Tibial nerve (tissue), 4 donors: ENCODE data around the gene SVOPL.

ENCODE experiments used
- EP300 ChIP-seq, 2 donors: sonication (generic); formaldehyde crosslinking; IDR thresholded peaks; one replicate each; pipeline ENCODE4 v1.6.1; 2017; ENCODE audit warnings: antibody characterized with exemption in 2 of 2, mild to moderate bottlenecking in 1 of 2
- TF ChIP-seq, protein P1 (sequence below), 5 experiments: fragments of 200-600 bp in 3 of 5; fragments of 450-650 bp in 2 of 5; sonication (generic) in 3 of 5; IDR thresholded peaks; one replicate each; pipeline ENCODE4 v1.5.1; 2016 to 2019; ENCODE audit warnings: antibody characterized with exemption in 5 of 5, mild to moderate bottlenecking in 3 of 5, moderate library complexity in 2 of 5

DNA sequence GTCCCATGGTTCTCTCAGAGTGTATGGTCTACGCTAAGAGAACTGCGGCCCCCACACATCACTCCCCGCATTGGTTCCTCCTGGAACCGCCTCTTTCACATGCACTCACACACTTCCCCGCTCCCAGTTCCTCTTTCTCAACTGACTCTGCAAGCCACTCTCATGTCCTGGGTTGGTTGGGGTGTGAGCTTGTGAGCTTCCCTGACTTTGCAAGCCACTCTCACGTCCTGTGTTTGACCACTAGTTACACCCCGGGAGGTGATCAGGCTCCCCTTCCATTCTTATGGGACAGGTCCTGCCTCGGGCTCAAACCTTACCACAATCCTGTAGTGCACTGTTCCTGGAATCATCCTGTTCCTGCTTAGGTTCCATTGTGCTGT, 136.1 kb downstream of the SVOPL start:
- TF ChIP-seq, protein P1, sequence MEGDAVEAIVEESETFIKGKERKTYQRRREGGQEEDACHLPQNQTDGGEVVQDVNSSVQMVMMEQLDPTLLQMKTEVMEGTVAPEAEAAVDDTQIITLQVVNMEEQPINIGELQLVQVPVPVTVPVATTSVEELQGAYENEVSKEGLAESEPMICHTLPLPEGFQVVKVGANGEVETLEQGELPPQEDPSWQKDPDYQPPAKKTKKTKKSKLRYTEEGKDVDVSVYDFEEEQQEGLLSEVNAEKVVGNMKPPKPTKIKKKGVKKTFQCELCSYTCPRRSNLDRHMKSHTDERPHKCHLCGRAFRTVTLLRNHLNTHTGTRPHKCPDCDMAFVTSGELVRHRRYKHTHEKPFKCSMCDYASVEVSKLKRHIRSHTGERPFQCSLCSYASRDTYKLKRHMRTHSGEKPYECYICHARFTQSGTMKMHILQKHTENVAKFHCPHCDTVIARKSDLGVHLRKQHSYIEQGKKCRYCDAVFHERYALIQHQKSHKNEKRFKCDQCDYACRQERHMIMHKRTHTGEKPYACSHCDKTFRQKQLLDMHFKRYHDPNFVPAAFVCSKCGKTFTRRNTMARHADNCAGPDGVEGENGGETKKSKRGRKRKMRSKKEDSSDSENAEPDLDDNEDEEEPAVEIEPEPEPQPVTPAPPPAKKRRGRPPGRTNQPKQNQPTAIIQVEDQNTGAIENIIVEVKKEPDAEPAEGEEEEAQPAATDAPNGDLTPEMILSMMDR (IDR thresholded peaks at IDR 0.05): no peak
- TF ChIP-seq EP300 (IDR thresholded peaks at IDR 0.05): no peak
